Activated T-helper 2 cell treated with anti-CD3 and anti-CD28 coated beads, Interferon-gamma antibody, Interleukin-2, Interleukin-4, amounts not matched to agents 10 μg/mL and 5 μg/mL and 100 μg/mL, durations not matched to agents 14 hours and 24 hours and 36 hours (primary cell): ENCODE measurements around the gene SON. TPM values are rescaled to one million over a fixed set of nuclear protein-coding genes. Genes with fewer than 3 reads are reported as not detected.

Source experiments
- DNase-seq: peaks from one replicate; pipeline ENCODE4 v3.0.0; 2021; ENCODE audit warnings: low spot score
- H3K27ac Mint-ChIP-seq: one replicate; pipeline ENCODE4 v1.8.0; 2021; ENCODE audit warnings: mixed read lengths
- H3K27me3 Mint-ChIP-seq: one replicate; pipeline ENCODE4 v1.8.0; 2021; ENCODE audit warnings: low read depth, mixed read lengths
- H3K36me3 Mint-ChIP-seq: one replicate; pipeline ENCODE4 v1.8.0; 2021; ENCODE audit warnings: low read depth, mixed read lengths
- H3K4me1 Mint-ChIP-seq: one replicate; pipeline ENCODE4 v1.8.0; 2021; ENCODE audit warnings: low read depth, mixed read lengths
- H3K4me3 Mint-ChIP-seq: one replicate; pipeline ENCODE4 v1.8.0; 2021; ENCODE audit warnings: low read depth, mild to moderate bottlenecking, moderate library complexity, mixed read lengths
- H3K9me3 Mint-ChIP-seq: one replicate; pipeline ENCODE4 v1.8.0; 2021; ENCODE audit warnings: mixed read lengths
- intact Hi-C: fragments of 100-400 bp; cut with micrococcal nuclease; formaldehyde crosslinking; loops from one replicate; pipeline ENCODE4 v1.15.1; 2023
- total RNA-seq: library from RNA; stranded (reverse); gene quantifications from 2 replicates; pipeline ENCODE4 v1.2.3, GENCODE V29; 2022

SON gene
- total RNA-seq, 1 donor from 2014 or later: 376 TPM

DNA sequence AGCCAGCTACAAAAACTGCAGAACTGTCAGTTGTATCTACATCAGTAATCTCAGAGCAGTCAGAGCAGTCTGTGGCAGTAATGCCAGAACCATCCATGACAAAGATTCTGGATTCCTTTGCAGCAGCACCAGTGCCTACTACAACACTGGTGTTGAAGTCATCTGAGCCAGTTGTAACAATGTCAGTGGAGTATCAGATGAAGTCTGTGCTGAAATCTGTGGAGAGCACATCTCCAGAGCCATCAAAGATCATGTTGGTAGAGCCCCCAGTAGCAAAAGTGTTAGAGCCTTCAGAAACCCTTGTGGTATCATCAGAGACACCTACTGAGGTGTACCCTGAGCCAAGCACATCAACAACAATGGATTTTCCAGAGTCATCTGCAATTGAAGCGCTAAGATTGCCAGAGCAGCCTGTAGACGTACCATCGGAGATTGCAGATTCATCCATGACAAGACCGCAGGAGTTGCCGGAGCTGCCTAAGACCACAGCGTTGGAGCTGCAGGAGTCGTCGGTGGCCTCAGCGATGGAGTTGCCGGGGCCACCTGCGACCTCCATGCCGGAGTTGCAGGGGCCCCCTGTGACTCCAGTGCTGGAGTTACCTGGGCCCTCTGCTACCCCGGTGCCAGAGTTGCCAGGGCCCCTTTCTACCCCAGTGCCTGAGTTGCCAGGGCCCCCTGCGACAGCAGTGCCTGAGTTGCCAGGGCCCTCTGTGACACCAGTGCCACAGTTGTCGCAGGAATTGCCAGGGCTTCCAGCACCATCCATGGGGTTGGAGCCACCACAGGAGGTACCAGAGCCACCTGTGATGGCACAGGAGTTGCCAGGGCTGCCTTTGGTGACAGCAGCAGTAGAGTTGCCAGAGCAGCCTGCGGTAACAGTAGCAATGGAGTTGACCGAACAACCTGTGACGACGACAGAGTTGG, 7.3 kb downstream of the SON start:
- H3K4me3 Mint-ChIP-seq: no peak overlapping the region
- intact Hi-C loops: no loop called here
- no peaks in the 10 kb centered on the region for H3K27me3 Mint-ChIP-seq
- H3K4me1 Mint-ChIP-seq: peaks cover 26% of the 10 kb centered on the region
- DNase-seq: no peak
- no peak overlapping the region for H3K27ac Mint-ChIP-seq
- no peaks in the 10 kb centered on the region for H3K9me3 Mint-ChIP-seq
- peaks cover 80% of the 10 kb centered on the region for H3K36me3 Mint-ChIP-seq

DNA sequence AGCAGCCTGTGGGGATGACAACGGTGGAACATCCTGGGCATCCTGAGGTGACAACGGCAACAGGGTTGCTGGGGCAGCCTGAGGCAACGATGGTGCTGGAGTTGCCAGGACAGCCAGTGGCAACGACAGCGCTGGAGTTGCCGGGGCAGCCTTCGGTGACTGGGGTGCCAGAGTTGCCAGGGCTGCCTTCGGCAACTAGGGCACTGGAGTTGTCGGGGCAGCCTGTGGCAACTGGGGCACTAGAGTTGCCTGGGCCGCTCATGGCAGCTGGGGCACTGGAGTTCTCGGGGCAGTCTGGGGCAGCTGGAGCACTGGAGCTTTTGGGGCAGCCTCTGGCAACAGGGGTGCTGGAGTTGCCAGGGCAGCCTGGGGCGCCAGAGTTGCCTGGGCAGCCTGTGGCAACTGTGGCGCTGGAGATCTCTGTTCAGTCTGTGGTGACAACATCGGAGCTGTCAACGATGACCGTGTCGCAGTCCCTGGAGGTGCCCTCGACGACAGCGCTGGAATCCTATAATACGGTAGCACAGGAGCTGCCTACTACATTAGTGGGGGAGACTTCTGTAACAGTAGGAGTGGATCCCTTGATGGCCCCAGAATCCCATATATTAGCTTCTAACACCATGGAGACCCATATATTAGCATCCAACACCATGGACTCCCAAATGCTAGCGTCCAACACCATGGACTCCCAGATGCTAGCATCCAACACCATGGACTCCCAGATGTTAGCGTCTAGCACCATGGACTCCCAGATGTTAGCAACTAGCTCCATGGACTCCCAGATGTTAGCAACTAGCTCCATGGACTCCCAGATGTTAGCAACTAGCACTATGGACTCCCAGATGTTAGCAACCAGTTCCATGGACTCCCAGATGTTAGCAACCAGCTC, 8.2 kb downstream of the SON start:
- peaks cover 27% of the 10 kb centered on the region for H3K4me1 Mint-ChIP-seq
- DNase-seq: no peak
- no peaks in the 10 kb centered on the region for H3K9me3 Mint-ChIP-seq
- H3K4me3 Mint-ChIP-seq: no peak overlapping the region
- H3K36me3 Mint-ChIP-seq: peaks cover 83% of the 10 kb centered on the region
- intact Hi-C loops: no loop called here
- no peaks in the 10 kb centered on the region for H3K27me3 Mint-ChIP-seq
- H3K27ac Mint-ChIP-seq: no peak overlapping the region

DNA sequence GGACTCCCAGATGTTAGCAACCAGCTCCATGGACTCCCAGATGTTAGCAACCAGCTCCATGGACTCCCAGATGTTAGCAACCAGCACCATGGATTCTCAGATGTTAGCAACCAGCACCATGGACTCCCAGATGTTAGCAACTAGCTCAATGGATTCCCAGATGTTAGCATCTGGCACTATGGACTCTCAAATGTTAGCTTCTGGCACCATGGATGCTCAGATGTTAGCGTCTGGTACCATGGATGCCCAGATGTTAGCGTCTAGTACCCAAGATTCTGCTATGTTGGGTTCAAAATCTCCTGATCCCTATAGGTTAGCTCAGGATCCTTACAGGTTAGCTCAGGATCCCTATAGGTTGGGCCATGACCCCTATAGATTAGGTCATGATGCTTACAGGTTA, 8.8 kb downstream of the SON start:
- no peak for DNase-seq
- H3K27ac Mint-ChIP-seq: no peak overlapping the region
- no peak overlapping the region for H3K4me3 Mint-ChIP-seq
- H3K9me3 Mint-ChIP-seq: no peaks in the 10 kb centered on the region
- peaks cover 29% of the 10 kb centered on the region for H3K4me1 Mint-ChIP-seq
- H3K36me3 Mint-ChIP-seq: peaks cover 86% of the 10 kb centered on the region
- intact Hi-C loops: no loop called here
- no peaks in the 10 kb centered on the region for H3K27me3 Mint-ChIP-seq

DNA sequence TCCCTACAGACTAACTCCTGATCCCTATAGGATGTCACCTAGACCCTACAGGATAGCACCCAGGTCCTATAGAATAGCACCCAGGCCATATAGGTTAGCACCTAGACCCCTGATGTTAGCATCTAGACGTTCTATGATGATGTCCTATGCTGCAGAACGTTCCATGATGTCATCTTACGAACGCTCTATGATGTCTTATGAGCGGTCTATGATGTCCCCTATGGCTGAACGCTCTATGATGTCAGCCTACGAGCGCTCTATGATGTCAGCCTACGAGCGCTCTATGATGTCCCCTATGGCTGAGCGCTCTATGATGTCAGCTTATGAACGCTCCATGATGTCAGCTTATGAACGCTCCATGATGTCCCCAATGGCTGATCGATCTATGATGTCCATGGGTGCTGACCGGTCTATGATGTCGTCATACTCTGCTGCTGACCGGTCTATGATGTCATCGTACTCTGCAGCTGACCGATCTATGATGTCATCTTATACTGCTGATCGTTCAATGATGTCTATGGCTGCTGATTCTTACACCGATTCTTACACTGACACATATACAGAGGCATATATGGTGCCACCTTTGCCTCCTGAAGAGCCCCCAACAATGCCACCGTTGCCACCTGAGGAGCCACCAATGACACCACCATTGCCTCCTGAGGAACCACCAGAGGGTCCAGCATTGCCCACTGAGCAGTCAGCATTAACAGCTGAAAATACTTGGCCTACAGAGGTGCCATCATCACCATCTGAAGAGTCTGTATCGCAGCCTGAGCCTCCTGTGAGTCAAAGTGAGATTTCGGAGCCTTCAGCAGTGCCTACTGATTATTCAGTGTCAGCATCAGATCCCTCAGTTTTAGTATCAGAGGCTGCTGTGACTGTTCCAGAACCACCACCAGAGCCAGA, 9.5 kb downstream of the SON start:
- Mint-ChIP-seq H3K36me3 (peaks cover 88% of the 10 kb centered on the region), H3K9me3 (no peaks in the 10 kb centered on the region), H3K4me1 (peaks cover 33% of the 10 kb centered on the region), H3K27ac (no peak overlapping the region), H3K27me3 (no peaks in the 10 kb centered on the region), H3K4me3 (no peak overlapping the region)
- no peak for DNase-seq
- intact Hi-C loops: no loop called here

DNA sequence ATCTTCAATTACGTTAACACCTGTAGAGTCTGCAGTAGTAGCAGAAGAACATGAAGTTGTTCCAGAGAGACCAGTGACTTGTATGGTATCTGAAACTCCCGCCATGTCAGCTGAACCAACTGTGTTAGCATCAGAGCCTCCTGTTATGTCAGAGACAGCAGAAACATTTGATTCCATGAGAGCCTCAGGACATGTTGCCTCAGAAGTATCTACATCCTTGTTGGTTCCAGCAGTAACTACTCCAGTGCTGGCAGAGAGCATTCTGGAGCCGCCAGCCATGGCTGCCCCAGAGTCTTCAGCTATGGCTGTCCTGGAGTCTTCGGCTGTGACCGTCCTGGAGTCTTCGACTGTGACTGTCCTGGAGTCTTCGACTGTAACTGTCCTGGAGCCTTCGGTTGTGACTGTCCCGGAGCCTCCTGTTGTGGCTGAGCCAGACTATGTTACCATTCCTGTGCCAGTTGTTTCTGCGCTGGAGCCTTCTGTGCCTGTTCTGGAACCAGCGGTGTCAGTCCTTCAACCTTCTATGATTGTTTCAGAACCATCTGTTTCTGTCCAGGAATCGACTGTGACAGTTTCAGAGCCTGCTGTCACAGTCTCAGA, 10.3 kb downstream of the SON start:
- Mint-ChIP-seq H3K36me3 (peaks cover 90% of the 10 kb centered on the region), H3K4me1 (peaks cover 35% of the 10 kb centered on the region), H3K27ac (no peak overlapping the region), H3K9me3 (no peaks in the 10 kb centered on the region), H3K27me3 (no peaks in the 10 kb centered on the region), H3K4me3 (no peak overlapping the region)
- no peak for DNase-seq
- intact Hi-C loops: no loop called here

DNA sequence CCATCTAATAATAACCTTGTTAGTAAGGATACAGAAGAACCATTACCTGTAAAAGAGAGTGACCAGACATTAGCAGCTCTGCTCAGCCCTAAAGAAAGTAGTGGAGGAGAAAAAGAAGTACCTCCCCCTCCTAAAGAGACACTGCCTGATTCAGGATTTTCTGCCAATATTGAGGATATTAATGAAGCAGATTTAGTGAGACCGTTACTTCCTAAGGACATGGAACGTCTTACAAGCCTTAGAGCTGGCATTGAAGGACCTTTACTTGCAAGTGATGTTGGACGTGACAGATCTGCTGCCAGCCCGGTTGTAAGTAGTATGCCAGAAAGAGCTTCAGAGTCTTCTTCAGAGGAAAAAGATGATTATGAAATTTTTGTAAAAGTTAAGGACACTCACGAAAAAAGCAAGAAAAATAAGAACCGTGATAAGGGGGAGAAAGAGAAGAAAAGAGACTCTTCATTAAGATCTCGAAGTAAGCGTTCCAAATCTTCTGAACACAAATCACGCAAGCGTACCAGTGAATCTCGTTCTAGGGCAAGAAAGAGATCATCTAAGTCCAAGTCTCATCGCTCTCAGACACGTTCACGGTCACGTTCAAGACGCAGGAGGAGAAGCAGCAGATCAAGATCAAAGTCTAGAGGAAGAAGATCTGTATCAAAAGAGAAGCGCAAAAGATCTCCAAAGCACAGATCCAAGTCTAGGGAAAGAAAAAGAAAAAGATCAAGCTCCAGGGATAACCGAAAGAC, 11.6 kb downstream of the SON start:
- Mint-ChIP-seq H3K9me3 (no peaks in the 10 kb centered on the region), H3K36me3 (peaks cover 89% of the 10 kb centered on the region), H3K4me3 (peak overlapping the region; percentile 57), H3K4me1 (peaks cover 34% of the 10 kb centered on the region), H3K27me3 (no peaks in the 10 kb centered on the region), H3K27ac (peak overlapping the region; percentile 42)
- no peak for DNase-seq
- intact Hi-C loops: no loop called here

DNA sequence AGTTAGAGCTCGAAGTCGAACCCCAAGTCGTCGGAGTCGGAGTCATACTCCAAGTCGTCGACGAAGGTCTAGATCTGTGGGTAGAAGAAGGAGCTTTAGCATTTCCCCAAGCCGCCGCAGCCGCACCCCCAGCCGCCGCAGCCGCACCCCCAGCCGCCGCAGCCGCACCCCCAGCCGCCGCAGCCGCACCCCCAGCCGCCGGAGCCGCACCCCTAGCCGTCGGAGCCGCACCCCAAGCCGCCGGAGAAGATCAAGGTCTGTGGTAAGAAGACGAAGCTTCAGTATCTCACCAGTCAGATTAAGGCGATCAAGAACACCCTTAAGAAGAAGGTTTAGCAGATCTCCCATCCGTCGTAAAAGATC, 12.1 kb downstream of the SON start:
- peaks cover 34% of the 10 kb centered on the region for H3K4me1 Mint-ChIP-seq

DNA sequence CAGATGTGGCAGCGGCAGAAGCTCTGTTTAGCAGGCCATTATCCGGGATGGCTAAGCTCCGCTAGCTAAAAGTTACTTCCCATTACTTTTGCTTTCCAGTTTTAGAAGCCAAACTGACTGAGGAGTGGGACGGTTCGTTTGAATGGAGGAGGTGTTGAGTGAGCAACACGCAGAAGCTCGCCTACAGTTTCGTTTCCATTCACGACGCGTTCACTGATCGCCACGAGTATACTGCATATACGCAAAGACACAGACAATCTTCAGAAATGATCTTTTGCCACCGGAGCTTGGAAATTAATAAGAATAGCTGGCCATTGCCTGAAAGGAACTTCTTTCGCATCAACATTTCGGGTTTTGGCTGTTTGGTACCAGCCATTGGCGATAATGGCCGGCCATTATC, 14.6 kb downstream of the SON start:
- no peaks in the 10 kb centered on the region for H3K27me3 Mint-ChIP-seq
- no peaks in the 10 kb centered on the region for H3K9me3 Mint-ChIP-seq
- no peak for DNase-seq
- H3K36me3 Mint-ChIP-seq: peaks cover 94% of the 10 kb centered on the region
- no peak overlapping the region for H3K27ac Mint-ChIP-seq
- intact Hi-C loops: no loop called here
- H3K4me1 Mint-ChIP-seq: peaks cover 41% of the 10 kb centered on the region
- no peak overlapping the region for H3K4me3 Mint-ChIP-seq

More for the DNA sequence above, 12.1 kb downstream of the SON start:
- DNase-seq: no peak
- H3K9me3 Mint-ChIP-seq: no peaks in the 10 kb centered on the region
- intact Hi-C loops: no loop called here
- H3K27ac Mint-ChIP-seq: no peak overlapping the region
- peak overlapping the region; percentile 57 for H3K4me3 Mint-ChIP-seq
- no peaks in the 10 kb centered on the region for H3K27me3 Mint-ChIP-seq
- H3K36me3 Mint-ChIP-seq: peaks cover 89% of the 10 kb centered on the region

DNA sequence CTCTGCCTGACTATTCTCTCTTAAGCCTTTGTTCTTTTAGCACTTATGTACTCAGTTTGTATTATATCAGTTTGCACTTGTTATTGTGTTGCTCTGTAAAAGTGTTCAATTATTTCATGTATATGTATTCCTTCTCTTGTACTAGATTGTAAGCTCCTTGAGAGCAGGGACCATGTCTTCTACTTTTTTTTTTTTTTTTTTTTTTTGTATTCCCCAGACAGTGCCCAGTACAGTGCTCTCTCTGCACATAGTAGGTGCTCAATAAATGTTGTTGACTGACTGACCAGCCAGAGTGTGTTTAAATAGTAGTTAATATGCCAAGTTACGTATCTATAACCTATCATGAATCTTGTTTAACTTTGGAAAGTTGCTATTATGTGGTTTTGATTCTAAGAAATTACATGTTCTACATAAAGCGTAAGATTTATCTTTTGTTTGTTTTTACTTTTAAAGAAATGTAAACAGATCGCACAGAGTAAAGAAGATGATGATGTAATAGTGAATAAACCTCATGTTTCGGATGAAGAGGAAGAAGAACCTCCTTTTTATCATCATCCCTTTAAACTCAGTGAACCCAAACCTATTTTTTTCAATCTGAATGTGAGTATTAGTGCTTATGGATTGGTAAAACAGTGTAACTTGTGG, 16.1 kb downstream of the SON start:
- H3K36me3 Mint-ChIP-seq: peaks cover 93% of the 10 kb centered on the region
- H3K27me3 Mint-ChIP-seq: no peaks in the 10 kb centered on the region
- peaks cover 46% of the 10 kb centered on the region for H3K4me1 Mint-ChIP-seq
- H3K4me3 Mint-ChIP-seq: no peak overlapping the region
- no peak overlapping the region for H3K27ac Mint-ChIP-seq
- intact Hi-C loops: no loop called here
- H3K9me3 Mint-ChIP-seq: no peaks in the 10 kb centered on the region
- no peak for DNase-seq

DNA sequence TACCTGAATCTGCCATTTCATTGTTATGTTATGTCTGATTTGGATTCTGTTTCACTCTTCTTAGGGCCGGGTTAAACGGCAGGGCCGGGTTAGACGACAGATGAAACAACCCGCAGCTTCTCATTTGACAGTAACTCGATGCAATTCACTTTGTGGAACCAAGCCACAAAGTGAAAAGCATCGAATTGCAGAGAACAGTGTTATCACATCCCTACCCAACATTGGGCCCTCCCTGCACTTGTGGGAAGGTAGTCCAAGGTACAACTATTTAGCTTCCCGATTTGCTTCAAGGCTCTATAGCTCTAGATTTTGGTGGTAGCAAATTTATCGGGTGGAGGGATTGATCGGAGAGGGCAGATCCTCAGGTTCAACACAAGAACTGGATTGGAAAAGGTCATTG, 17.0 kb downstream of the SON start:
- no peak for DNase-seq
- intact Hi-C loops: no loop called here
- Mint-ChIP-seq H3K4me3 (no peak overlapping the region), H3K27me3 (no peaks in the 10 kb centered on the region), H3K36me3 (peaks cover 88% of the 10 kb centered on the region), H3K27ac (no peak overlapping the region), H3K9me3 (no peaks in the 10 kb centered on the region), H3K4me1 (peaks cover 39% of the 10 kb centered on the region)

DNA sequence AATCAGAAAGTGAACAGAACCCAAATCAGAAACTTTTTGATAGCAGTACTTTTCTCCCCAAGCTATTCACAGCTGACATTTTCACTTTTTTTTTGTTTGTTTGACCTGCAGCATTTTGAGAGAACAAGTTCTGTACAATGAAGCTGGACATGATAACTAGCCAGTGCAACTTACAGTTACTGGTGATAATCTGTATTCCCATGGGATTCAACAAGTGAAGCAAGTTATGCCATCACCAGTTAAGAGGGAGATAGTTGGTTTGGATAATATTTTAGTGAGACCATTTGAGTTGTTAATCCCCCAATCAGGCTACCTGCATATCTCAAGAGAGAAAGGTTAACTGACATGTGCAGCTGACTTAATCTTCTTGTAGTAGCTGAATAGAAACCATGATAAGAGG, 18.1 kb downstream of the SON start:
- Mint-ChIP-seq H3K36me3 (peaks cover 77% of the 10 kb centered on the region), H3K27me3 (no peaks in the 10 kb centered on the region), H3K27ac (peak overlapping the region; percentile 45), H3K4me1 (peaks cover 33% of the 10 kb centered on the region), H3K9me3 (no peaks in the 10 kb centered on the region), H3K4me3 (no peak overlapping the region)
- intact Hi-C loops: no loop called here
- no peak for DNase-seq
